ENCODE data around the gene TEX14. TPM values are rescaled to one million over a fixed set of nuclear protein-coding genes. Genes with fewer than 3 reads are reported as not detected.
"Not testable (repeated sequence)": the region's sequence is repeated elsewhere in the genome, so short reads cannot be mapped to it uniquely, and the experiment has no call there.

The TEX14 gene
- total RNA-seq, 6 experiments from 2014 or later = 0.04 to 0.12 (median 0.09) TPM; not detected in 3

GRCh38 chr17:58686980-58687379 is 4.9 kb downstream of the TEX14 start:
- intact Hi-C loops (cut with DNase I) = no loop called here
- WGBS (ENCODE audit: insufficient coverage, low coverage, low lambda C conversion rate, missing lambda C conversion rate) = 50% methylated on average over 1 of the region's 4 CpGs
- Histone ChIP-seq H3K4me3 (no peak overlapping the region), H3K36me3 (no peaks in the 10 kb centered on the region), H3K9me3 (no peaks in the 10 kb centered on the region), H3K27ac (no peak overlapping the region), H3K27me3 (no peaks in the 10 kb centered on the region), H3K4me1 (no peaks in the 10 kb centered on the region)
- DNase-seq = no peak
- no peak for TF ChIP-seq POLR2A (IDR thresholded peaks at IDR 0.05)
- TF ChIP-seq, protein P1, sequence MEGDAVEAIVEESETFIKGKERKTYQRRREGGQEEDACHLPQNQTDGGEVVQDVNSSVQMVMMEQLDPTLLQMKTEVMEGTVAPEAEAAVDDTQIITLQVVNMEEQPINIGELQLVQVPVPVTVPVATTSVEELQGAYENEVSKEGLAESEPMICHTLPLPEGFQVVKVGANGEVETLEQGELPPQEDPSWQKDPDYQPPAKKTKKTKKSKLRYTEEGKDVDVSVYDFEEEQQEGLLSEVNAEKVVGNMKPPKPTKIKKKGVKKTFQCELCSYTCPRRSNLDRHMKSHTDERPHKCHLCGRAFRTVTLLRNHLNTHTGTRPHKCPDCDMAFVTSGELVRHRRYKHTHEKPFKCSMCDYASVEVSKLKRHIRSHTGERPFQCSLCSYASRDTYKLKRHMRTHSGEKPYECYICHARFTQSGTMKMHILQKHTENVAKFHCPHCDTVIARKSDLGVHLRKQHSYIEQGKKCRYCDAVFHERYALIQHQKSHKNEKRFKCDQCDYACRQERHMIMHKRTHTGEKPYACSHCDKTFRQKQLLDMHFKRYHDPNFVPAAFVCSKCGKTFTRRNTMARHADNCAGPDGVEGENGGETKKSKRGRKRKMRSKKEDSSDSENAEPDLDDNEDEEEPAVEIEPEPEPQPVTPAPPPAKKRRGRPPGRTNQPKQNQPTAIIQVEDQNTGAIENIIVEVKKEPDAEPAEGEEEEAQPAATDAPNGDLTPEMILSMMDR (IDR thresholded peaks at IDR 0.05) = no peak
- ATAC-seq = no peak

DNA sequence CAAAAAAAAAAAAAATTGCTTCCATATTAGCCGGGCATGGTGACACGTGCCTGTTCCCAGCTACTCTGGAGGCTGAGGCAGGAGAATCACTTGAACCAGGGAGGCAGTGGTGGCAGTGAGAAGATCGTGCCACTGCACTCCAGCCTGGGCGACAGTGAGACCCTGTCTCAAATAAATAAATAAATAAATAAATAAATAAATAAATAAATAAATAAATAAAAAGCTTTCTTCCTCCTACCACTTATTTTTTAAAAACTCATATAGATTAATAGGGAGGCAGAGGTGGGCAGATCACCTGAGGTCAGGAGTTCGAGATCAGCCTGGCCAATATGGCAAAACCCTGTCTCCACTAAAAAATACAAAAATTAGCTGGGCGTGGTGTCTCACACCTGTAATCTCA is 7.4 kb downstream of the TEX14 start:
- intact Hi-C loops (cut with DNase I) = not testable (repeated sequence)

DNA sequence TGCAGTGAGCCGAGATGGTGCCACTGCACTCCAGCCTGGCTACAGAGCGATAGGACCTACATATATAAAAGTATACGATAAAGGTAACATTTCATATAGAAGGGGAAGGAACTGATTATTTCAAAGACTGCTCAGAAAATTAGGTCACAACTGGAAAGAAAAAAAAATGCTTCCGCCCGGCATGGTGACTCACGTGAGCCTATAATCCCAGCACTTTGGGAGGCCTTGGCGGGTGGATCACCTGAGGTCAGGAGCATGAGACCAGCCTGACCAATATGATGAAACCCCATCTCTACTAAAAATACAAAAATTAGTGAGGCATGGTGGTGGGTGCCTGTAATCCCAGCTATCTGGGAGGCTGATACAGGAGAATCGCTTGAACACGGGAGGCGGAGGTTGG is 7.8 kb downstream of the TEX14 start:
- Histone ChIP-seq H3K27ac (no peak overlapping the region), H3K36me3 (no peaks in the 10 kb centered on the region), H3K4me1 (no peaks in the 10 kb centered on the region), H3K27me3 (no peaks in the 10 kb centered on the region), H3K9me3 (no peaks in the 10 kb centered on the region), H3K4me3 (no peak overlapping the region)
- ATAC-seq (no peak), DNase-seq (no peak)
- intact Hi-C loops (cut with DNase I) = no loop called here
- no peak for TF ChIP-seq POLR2A (IDR thresholded peaks at IDR 0.05)
- TF ChIP-seq, protein P1 (IDR thresholded peaks at IDR 0.05) = no peak
- WGBS (ENCODE audit: insufficient coverage, low coverage, low lambda C conversion rate, missing lambda C conversion rate) = 76% methylated on average over 8 of the region's 10 CpGs

More for the DNA sequence above, 7.4 kb downstream of the TEX14 start:
- WGBS (ENCODE audit: insufficient coverage, low coverage, low lambda C conversion rate, missing lambda C conversion rate) = 87% methylated on average over 5 of the region's 6 CpGs
- ATAC-seq, H3K27me3 ChIP-seq, H3K27ac ChIP-seq, DNase-seq, H3K9me3 ChIP-seq, H3K36me3 ChIP-seq, H3K4me1 ChIP-seq, H3K4me3 ChIP-seq: not testable (repeated sequence)

DNA sequence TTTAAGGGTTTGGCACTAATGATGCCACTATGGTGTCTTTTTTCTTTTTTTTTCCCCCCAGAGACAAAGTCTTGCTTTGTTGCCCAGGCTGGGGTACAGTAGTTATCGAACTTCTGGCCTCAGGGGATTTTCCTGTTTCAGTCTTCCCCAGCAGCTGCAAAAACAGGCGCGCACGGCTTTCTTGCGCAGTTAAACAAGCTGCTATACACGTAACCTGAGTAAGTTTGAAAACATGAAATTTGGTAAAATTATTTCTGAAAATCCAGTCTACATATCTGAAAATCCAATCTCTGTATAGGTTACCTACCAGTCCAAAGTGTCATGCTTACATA is 11.8 kb downstream of the TEX14 start:
- H3K4me1 ChIP-seq = no peaks in the 10 kb centered on the region
- ATAC-seq = no peak
- 78% methylated on average over 6 of the region's 6 CpGs for WGBS (ENCODE audit: insufficient coverage, low coverage, low lambda C conversion rate, missing lambda C conversion rate)
- no peak for DNase-seq
- H3K4me3 ChIP-seq = no peak overlapping the region
- no peaks in the 10 kb centered on the region for H3K36me3 ChIP-seq
- no peak overlapping the region for H3K27ac ChIP-seq
- H3K9me3 ChIP-seq = no peaks in the 10 kb centered on the region
- no peaks in the 10 kb centered on the region for H3K27me3 ChIP-seq
- intact Hi-C loops (cut with DNase I) = no loop called here
- TF ChIP-seq, protein P1 (IDR thresholded peaks at IDR 0.05) = no peak
- TF ChIP-seq POLR2A (IDR thresholded peaks at IDR 0.05) = no peak

DNA sequence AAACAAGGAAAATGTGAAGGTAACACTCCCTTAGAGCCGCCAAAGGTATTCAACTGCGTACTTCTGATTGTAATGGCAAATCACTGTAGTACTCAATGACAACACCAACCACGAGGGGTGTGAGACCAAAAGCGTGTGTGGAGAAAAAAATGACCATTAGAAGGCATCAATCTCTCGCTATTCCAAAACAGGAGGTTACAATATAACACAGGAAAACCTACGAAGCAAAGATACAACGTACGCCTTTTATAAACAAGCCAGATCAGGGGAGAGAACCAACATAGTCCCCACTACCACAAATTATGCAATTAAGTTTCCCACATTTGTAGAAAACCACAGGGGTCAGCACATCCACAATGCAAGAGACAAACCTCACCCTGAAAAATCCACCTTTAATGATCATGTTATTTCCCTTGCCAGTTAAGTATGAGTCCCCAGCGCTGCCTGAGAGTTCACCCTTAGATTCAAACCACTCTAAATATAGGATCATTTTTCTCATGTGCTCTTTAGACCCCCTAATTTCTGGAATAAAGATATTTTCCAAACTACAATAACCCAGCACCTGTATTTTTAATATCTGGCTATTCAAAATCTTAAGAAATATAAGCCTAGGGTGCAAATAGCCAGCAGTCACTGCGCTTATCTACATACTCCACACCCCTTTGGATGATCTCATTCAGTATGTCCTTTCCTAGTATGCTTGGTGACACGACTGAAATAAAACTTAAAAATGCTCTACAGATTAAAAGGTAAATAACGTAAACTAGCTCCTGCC is 12.4 kb downstream of the TEX14 start:
- H3K9me3 ChIP-seq = no peaks in the 10 kb centered on the region
- no peaks in the 10 kb centered on the region for H3K27me3 ChIP-seq
- H3K36me3 ChIP-seq = no peaks in the 10 kb centered on the region
- 55% methylated on average over 12 of the region's 12 CpGs for WGBS (ENCODE audit: insufficient coverage, low coverage, low lambda C conversion rate, missing lambda C conversion rate)
- intact Hi-C loops (cut with DNase I) = no loop called here
- TF ChIP-seq, protein P1 (IDR thresholded peaks at IDR 0.05) = no peak
- ATAC-seq (no peak), DNase-seq (no peak)
- H3K27ac ChIP-seq = no peak overlapping the region
- no peak overlapping the region for H3K4me3 ChIP-seq
- no peaks in the 10 kb centered on the region for H3K4me1 ChIP-seq

DNA sequence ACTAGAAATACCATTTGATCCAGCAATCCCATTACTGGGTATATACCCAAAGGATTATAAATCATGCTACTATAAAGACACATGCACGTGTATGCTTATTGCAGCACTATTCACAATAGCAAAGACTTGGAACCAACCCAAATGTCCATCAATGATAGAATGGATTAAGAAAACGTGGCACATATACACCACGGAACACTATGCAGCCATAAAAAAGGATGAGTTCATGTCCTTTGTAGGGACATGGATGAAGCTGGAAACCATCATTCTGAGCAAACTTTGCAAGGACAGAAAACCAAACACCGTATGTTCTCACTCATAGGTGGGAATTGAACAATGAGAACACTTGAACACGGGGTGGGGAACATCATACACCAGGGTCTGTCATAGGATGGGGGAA is 13.6 kb downstream of the TEX14 start:
- DNase-seq; intact Hi-C loops (cut with DNase I); H3K9me3 ChIP-seq; H3K27ac ChIP-seq; ATAC-seq; H3K36me3 ChIP-seq; H3K4me3 ChIP-seq; H3K4me1 ChIP-seq; H3K27me3 ChIP-seq: not testable (repeated sequence)
- WGBS (ENCODE audit: insufficient coverage, low coverage, low lambda C conversion rate, missing lambda C conversion rate) = 78% methylated on average over 5 of the region's 5 CpGs
